NCI-H146 treated with DMSO at 0.1 percent for 48 hours (cell line): ENCODE measurements around the gene AGBL3.

Source experiments
- DNase-seq: peaks from one replicate; lab custom pipeline; 2025; ENCODE audit not compliant: unreplicated experiment; lab: John Stamatoyannopoulos, UW

AGBL3 gene

DNA sequence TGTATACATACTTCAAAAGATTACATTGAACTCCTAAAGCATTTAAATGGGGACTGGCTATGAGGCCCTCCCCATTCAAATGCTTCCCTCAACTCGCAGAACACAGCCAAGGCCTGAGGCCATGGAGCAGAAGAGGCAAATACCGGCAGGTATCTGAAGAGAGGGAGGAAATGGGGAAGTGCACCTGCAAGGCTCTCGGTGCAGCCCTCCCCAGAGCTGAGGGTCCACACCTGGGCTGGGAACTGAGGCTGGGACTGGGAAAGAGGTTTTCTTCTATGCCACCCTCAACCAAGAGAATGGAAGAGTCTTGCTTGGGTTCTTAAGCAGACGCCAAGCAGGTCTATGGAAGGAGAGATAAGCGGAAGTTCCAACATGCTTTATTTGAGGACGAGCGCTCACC, 197.2 kb downstream of the AGBL3 start:
- no peak for DNase-seq

DNA sequence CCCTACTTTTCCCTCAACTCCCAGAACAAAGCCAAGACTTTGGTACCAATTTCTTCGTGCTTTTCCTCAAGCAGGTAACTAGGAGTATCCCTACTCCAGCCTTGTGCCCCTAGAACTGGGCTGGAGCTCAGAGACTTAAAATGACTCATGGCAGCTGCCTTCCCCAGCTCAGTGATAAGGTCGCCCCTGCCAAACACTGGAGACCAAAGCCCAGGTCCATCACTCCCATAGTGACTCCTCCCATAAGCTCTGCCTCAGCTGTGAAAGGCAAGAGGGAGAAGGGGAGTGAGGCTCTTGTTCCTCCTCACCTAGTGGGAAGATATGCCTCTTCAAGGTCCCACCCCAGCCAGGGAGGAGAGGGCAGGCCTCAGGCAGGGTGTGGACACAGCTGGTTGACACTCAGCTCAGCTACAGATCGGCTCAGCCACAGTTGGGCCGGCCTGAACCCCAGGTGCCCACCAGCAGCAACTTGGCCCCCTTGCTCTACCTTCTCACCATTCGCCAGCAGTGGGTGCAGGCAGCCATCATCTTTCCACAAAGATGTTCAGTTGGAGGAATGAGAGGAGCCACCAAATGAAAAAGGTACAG, 198.0 kb downstream of the AGBL3 start:
- no peak for DNase-seq
